ENCODE measurements around the gene PDZD2.
A peak's percentile ranks its signal among the peaks of the same experiment; 100 is the strongest.
"Not testable (repeated sequence)": the region's sequence is repeated elsewhere in the genome, so short reads cannot be mapped to it uniquely, and the experiment has no call there.

The PDZD2 gene

GRCh38 chr5:31776294-31776693, 137.4 kb downstream of the PDZD2 start:
- not testable (repeated sequence) for DNase-seq

DNA sequence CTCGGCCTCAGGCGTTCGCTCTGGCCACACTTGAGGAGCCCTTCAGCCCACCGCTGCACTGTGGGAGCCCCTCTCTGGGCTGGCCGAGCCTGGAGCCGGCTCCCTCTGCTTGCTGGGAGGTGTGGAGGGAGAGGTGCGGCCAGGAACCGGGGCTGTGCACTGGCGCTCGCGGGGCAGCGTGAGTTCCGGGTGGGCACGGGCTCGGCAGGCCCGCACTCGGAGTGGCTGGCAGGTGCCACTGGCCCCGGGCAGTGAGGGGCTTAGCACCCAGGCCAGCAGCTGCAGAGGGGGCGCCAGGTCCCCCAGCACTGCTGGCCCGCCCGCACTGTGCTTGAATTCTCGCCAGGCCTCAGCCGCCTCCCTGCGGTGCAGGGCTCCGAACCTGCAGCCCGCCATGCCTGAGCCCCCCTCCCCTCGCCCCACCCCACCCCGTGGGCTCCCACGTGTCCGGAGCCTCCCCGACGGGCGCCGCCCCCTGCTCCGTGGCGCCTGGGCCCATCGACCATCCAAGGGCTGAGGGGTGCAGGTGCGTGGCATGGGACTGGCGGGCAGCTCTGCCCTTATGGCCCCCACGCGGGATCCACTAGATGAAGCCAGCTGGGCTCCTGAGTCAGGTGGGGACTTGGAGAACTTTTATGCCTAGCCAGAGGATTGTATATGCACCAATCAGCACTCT, 138.2 kb downstream of the PDZD2 start:
- DNase-seq = no peak

- no peak for DNase-seq
These were observed 142.8 kb downstream of the PDZD2 start for GRCh38 chr5:31781772-31782171.

DNA sequence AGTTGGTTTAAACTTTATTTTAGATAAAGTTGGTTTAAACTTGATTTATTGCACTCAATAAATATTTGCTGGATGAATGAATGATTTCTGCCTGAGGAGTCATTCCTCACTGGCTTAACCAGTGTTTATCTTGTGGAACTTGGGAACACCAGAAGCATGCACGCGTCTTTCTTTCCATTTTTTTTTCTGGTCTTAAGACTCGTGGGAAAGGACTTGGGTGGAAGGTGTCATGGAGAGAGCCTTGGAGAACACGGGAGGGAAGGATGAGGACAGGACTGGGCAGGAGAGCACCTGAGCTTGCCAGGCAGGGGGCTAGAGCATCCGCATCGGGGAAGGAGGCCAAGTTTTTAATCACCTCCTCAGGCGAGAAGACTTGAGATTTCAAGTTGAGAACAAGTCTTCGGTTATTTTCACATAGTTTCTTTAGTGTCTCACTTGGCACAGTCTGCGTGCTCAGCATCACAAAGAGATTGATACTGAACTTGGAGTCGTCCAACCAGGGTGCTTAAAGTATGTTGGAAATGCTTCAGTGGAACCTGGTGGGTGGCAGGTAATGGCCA, 144.2 kb downstream of the PDZD2 start:
- no peak for DNase-seq

DNA sequence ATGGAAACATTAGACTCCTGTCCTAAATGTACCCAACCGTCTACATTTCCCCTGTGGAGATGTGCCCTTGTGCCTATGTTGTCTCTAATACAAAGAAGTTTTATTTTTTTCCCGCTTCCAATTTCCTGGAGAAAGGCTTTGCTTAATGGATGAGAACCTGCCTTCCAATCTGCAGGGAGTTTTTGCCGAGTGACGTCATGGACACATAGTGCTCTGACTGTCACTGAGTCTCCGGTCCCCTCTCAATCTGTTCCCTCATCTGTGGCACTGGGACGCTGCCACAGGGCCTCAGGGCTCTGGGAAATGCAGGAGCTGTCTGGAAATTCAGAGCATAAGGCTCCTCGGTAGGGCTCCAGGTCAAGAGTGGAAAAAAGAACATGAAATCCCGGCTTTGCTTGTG, 144.8 kb downstream of the PDZD2 start:
- no peak for DNase-seq

GRCh38 chr5:31786090-31786631, 147.2 kb downstream of the PDZD2 start:
- no peak for DNase-seq

- DNase-seq = no peak
These were observed 155.1 kb downstream of the PDZD2 start for GRCh38 chr5:31794009-31794408.

DNA sequence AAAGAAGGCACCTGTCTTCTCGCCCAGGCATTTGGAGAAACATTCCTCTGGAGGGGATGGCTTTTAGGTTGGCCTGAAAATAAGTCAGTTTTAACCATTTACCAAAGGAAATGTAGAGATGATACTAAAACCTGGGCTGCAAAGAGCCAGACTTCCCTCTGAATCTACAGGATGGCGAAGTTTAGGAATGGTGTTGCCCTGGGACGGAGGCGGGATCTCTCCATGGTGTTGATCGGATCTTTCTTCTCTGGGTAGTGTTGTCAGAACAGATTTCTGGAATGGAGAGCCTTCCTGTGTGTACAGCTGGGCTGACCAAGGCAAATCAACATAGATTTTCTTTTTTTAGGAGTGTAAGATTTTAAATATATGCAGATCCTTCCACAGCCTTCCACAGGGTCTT, 159.2 kb downstream of the PDZD2 start:
- DNase-seq = no peak

GRCh38 chr5:31800351-31800750, 161.4 kb downstream of the PDZD2 start:
- no peak for DNase-seq

- no peak for DNase-seq
These were observed 167.0 kb downstream of the PDZD2 start for GRCh38 chr5:31805785-31806400.

GRCh38 chr5:31806561-31806960, 167.6 kb downstream of the PDZD2 start:
- no peak for DNase-seq

- DNase-seq = no peak
These were observed 169.0 kb downstream of the PDZD2 start for GRCh38 chr5:31807789-31808540.

GRCh38 chr5:31809050-31809870, 170.3 kb downstream of the PDZD2 start:
- peak; percentile 64 for DNase-seq

- peak; percentile 92 for DNase-seq
These were observed 172.3 kb downstream of the PDZD2 start for GRCh38 chr5:31811210-31811609.

- DNase-seq = no peak
These were observed 176.4 kb downstream of the PDZD2 start for GRCh38 chr5:31815376-31815775.

DNA sequence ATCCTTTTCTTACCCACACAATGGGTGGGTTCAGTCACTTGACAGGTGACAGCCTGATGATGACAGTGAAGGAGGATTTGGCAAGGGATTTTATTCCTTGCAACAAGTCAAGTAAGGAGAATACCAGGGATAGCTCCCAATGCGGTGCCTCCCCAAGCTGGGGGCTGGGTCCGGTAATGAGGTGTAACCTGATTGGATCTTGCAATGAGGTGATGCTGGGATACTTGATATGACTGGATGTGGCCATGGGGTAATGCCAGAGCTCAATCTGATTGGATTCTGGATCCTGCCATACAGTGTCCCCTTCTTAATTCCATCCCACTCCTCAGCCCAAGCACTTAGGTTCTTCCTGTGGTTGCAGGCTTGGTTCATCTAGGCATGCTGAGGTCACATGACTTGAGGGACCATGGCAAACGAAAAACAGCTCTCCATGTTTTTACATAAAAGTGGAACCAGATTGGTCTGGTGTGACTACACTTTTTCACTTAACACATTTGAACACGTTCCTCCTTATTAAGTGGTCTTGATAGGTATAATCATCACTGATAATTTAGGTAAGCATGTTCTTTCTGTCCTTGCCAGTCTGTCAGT, 181.1 kb downstream of the PDZD2 start:
- DNase-seq = no peak

DNA sequence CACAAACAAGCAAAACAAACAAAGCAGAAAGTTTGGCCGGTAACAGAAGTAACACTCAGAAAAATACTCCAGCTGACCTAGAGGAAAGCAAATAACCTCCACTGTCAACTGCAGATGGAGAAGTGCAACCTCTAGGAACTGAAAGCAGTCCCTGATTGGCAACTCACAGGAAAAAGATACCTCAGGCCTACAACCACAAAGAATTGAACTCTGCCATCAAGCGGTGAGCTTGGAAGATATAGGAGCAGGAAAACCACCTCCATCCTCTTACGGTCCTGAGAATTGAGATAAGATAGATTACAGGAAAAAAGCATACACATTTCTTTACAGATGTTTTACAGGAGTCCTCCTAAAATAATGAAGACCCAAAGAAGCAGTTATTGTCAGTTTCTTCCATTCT, 184.5 kb downstream of the PDZD2 start:
- DNase-seq = no peak

- no peak for DNase-seq
These were observed 186.1 kb downstream of the PDZD2 start for GRCh38 chr5:31824869-31825517.

DNA sequence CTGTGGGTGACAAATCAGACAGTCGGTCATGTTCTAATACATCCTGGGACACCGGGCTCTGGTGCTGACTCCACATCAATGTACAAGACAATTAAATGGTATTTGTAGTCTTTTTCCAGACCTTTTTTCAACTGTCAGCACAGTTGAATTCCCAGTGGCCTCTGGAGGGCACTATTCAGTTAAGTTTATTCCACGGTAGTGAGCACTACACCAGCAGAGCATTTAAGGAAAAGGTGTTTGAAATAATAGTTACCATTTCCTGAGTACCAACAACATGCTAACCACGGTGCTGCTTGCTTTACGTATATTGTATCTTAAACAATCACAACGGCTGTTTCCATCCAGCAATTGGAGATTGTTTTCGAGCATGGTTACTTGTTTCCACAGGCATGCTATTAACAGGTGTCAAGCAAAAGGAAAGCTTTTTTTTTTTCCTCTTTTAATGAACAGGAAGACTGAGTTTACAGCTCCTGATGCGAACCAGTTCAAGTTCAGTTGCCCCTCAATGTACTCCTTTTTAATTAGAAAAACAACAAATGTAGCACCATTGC, 186.7 kb downstream of the PDZD2 start:
- DNase-seq = peak; percentile 61

DNA sequence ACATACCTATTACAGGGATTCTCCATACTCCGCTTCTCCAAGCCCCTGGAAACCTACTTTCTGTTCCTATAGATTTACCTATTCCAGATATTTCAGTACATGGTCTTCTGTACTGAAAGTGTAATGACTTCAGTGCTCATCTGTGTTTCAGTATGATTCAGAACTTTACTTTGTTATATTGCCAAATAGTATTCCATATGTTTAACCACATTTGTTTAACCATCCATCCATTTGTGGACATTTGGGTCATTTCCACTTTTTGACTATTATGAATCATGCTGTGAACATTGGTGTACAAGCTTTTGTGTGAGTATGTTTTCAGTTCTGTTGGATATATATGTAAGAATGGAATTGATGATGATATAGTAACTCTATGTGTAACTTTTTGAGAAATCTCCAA, 188.9 kb downstream of the PDZD2 start:
- peak; percentile 24 for DNase-seq

- no peak for DNase-seq
These were observed 194.0 kb downstream of the PDZD2 start for GRCh38 chr5:31832966-31833365.
